ENCODE measurements around the gene LHX1. TPM values are rescaled to one million over a fixed set of nuclear protein-coding genes. Genes with fewer than 3 reads are reported as not detected.

LHX1 gene
- total and polyA plus RNA-seq, 2 of the 8 experiments (the other 6 are each of a cell fraction or from before 2014, with no cell fraction given), result 0.26 to 0.93 TPM

DNA sequence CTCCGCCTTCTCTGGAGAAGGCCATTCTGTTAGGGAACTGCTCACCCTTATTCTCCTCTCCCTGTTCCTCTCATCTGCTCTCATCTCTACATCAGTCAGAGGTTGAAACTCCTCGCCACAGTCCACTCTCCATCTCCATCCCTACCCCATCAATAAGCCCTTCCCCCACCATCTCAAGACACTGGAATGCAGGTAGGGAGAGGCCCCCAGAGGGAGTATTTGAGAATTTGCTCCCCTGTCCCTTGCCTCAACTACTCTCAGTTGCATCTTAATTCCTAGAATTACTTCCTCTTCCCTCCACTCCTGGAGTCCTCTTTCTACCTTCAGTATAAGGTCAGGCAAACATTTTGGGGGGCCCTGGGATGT lies 9.4 kb downstream of the LHX1 start (continued):
- TF ChIP-seq CTBP2 (IDR thresholded peaks at IDR 0.05; ENCODE audit: borderline replicate concordance, insufficient read depth, insufficient read length, low read length) (no peak), BCL11A (IDR thresholded peaks at IDR 0.05; ENCODE audit: low read depth in 2 of 2, low read length in 2 of 2) (no peak)

All from H1 (cell line).